ENCODE measurements around the gene CPNE2.
"Not testable (repeated sequence)": the region's sequence is repeated elsewhere in the genome, so short reads cannot be mapped to it uniquely, and the experiment has no call there.

The CPNE2 gene

DNA sequence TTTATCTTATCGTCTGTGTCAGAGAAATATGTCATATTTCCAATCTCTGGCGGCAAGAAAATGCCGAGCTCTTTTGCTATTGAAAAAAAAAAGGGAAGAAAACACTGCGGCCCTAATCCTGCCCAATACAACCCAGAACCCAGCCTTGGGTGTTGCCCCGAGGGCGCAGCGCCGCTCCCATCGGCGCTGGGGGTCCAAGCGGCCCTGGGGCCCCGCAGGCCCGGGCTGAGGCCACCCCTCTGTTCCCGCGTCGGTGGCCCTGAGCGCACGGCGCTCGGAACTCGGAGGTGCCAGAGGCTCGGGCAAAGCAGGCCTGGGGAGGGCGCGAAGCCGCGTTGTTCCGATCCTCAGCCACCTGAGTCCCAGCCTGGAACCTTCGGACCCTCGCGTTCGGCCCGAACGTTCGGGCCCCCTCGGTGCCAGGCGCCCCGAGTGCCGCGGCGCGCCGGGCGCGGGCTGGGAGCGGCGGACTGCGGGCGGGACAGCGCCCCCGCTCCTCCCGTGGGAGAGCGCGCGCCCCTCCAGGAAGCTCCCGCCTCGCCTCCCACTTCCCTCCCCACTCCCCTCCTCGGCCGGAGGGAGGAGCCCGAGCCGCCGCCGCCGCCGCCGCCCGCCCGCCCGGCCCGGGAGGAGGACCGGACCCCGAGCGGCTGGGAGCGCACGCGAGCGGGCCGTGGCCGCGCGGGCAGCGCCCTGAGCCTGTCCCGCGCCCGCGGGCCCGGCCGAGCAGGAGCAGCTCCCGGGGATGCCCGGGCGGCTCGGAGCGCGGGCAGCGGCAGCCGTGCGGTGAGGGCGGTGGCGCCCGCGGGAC, at the start of gene CPNE2:
TSS of gene CPNE2 (plus strand) at position 609 of the 811 bp plus-strand sequence. CDS start 18,160 bp downstream, outside the sequence.
- DNase-seq (ENCODE audit: low spot score) = no peak

DNA sequence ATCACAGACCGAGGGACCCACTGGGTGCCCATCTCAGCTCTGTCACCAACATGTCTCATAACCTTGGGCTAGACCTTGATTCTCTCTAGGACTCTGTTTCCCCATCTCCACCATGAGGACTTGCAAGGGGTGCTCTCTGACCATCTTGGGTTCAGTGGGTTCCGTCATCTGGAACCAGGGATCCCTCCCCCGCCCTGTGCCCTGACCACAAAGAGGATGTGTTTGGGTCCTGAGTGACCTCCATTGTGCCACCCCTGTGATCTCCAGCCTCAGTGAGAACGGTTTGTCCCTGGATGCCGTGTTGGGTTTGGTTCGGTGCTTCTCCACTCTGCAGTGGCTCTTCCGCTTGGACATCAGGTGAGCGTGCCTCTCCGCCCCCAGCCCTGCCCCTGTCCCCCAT, 49.1 kb upstream of the CPNE2 start:
- DNase-seq (ENCODE audit: low spot score) = no peak

DNA sequence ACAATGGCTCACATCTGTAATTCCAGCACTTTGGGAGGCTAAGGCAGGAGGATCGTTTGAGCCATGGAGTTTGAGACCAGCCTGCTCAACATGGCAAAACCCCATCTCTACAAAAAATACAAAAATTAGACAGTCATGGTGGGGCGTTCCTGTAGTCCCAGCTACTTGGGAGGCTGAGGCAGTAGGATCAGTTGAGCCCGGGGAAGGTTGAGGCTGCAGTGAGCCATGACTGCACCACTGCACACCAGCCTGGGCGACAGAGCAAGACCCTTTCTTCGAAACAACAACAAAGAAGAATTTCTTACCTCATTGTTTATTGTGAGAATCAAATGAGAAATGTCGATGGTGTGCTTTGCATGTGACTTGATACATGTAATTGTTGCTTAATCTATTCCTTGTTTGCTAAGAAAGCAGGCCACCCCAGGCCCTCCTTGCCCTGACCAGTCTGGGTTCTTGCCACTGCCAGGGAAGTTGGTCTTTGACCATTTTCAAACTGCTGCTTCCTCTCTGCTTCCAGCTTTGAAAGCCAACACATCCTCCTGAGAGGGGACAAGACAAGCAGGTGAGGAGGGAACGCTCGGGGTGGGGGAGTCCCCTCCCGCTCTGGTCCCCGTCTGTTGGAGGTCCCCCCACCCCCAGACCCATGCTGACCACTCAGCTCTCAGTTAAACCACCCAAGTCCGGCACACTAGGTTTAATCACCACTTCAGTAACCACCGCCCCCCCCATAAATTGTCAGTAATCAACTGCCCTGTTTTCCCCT, 47.3 kb upstream of the CPNE2 start:
- DNase-seq (ENCODE audit: low spot score) = no peak

DNA sequence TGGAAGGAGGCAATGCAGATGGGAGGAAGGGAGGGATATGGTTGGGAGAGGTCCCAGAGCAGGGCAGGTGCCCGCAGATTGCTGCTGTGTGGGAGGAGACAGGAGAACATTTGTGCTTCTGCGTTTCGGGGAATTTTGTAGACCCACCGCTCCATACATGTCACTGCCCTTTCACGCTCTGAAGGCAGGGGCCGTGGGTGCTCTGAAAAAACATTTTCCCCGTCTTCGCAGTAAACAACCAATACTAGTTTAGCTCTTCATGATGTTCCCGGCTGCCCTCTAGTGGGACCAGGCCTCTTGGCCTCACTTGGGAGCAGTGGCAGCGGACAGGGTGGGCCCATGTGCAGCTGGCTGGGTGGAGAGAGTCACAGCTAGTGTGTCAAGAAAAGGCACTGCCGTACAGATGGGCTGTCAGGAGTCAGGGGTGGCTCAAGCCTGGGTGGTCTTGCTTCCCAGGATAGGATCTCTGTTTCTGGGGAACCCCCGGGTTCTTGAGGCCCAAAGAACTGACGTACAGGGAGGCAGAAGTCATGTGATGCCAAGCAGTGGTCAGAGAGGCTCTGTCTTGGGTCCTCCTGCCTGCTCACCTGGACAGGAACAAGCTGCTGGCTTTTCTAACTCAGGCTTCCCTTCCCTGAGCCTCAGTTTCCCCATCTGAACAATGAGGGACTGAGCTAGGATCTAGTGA, 46.5 kb upstream of the CPNE2 start:
- peak; percentile 38 for DNase-seq (ENCODE audit: low spot score)

DNA sequence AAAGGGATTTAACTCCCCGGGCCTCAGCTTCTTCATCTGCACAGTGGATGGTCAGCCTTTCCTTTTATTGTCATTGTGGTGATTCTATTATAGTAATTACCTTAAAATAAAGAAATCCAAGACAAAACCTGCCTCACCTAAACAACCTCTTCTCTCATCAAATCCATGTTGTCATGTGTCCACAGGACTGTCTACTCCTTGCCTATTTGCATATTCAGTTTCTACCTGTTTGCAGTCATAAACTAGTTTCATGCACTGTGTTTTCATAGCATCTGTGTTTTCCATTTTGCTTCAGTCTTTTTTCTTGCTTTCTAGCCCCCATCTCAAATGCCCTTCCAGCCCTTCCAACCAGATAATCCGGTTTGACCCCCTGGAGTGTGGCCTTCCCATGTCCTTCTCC, 44.3 kb upstream of the CPNE2 start:
- DNase-seq (ENCODE audit: low spot score) = no peak

DNA sequence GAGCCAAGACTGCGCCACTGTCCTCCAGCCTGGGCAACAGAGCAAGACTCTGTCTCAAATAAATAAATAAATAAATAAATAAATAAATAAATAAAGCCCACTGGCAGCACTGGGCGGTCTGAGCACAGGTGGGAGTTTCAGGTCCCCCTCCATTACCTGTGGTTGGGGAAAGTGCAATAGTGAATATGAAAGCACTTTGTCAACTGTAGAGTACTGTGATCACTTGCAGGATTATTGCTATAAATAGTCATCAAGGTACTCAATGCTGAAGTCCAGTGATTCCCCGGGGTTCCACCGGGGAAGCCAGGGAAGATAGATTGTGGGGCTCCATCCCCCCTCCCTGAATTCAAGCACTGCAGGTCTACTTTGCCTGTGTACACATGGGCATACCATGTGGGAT, 42.7 kb upstream of the CPNE2 start:
- no peak for DNase-seq (ENCODE audit: low spot score)

DNA sequence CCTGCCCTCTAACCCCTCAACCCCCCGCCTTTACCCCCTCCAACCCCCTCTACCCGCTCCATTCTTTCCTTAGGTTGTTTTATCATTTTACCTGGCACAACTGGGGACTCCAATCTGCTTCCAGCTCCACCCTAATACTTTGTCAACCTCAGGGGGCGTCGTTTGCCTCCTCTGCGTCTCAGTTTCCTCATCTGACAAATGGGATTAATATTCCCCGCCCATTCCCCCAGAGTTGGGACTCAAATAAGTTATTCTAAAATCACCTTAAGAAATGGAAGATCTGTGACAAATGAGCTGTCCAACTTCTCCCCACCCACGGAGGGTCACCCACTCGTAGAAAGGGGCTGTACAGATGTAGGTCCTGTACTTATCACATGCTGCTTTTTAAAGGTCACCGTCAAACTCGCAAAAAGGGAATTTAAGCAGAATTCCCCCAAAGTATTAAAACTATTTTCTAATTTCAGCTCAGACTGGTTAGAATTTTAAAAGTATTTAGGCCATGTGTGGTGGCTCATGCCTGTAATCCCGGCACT, 40.6 kb upstream of the CPNE2 start:
- no peak for DNase-seq (ENCODE audit: low spot score)

DNA sequence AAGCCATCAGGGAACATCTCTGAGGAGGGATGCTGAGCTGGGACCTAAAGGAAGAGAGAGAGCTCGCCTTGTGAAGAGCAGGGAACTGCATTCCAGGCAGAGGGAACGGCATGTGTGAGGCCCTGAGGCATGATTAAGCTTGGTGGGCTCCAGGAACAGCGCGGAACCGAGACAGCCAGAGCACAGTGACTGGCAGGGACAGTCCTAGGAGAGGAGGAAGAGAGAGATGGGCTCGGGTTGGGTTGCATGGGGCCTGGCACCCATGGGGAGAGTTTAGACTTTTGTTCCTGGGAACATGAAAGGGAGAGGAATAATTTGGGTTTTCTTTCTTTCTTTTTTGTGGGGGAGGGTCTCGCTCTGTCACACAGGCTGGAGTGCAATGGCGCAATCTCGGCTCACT, 39.2 kb upstream of the CPNE2 start:
- no peak for DNase-seq (ENCODE audit: low spot score)

DNA sequence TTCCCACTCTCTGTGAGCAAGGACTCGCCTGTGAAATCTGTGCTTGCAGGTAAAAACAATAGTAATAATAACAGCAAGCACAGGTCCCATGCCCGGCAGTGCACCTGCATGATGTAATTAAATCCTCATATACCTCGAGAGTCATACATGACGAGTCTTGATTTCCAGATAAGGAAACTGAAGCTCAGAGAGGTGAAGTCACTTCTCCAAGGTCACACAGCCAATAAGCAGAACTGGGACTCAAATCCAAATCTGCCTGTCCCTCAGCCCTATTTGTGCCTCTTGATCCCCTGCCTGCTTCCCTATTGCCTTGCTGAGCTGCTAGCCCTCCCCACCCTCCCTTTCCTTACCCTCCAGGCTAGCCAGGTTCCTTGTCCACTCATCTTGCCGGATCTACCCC, 38.0 kb upstream of the CPNE2 start:
- DNase-seq (ENCODE audit: low spot score) = no peak

DNA sequence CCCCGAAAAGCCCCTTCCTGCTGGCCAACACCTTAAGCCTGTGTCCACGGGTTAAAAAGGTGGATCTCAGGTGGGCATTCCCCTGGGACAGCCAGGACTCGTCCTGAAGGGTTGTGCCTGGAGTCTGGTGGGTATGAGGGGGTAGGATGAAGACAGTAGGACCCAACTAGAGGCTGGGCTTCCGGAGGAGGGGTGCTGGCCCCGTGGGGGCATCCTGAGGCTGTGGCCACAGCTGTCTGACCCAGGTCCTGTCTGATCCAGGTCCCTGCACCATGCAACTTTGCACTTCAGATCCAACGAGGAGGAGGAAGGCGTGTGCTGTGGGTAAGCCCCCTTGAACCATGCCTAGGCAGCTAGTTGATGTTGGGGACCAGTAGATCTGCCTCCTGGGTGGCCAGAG, 37.6 kb upstream of the CPNE2 start:
- DNase-seq (ENCODE audit: low spot score) = no peak

DNA sequence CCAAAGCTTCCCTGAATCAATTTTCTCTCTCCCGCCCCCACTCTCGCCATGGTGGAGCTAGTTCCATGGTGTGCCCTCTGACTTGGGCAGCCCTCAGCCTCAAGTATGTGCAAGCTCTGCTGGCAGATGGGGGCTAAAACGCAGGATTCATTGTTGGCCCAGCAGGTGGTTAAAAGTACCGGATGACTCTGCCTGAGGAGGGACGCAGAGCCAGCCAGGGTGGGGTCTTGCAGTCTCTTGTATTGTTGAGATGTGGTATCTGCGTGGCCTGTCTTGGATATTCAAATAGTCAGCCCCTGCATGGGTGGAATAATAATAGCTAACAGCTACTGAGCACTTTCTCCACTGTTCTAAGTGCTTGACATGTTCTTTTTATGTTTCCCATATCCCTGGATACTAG, 36.7 kb upstream of the CPNE2 start:
- DNase-seq (ENCODE audit: low spot score) = no peak

DNA sequence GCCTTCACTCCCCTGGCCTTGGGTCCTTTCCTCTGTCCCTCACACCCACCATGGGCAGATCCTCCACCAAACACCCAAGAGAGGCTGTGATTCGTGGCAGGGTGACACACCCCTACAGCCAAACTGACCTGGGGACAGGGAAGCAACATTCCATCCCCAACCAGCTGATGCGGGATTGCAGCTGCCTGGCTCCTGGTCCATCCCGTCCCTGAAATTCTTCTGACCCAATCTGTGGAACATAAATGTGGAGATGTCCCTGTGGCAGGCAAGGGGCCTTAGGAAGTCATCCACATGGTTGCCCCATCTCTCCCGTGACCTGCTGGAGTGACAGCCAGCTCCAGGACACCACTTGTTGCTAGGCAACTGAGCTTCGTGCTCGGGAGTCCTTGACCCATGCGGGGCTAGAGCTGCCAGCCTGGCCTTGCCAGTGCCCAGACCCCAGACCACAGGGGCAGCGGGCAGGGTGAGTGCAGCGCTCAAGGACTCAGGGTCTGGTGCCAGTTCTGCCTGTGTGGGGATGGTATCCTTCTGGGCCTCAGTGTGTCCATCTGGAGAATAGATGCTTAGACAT, 34.0 kb upstream of the CPNE2 start:
- DNase-seq (ENCODE audit: low spot score) = no peak

DNA sequence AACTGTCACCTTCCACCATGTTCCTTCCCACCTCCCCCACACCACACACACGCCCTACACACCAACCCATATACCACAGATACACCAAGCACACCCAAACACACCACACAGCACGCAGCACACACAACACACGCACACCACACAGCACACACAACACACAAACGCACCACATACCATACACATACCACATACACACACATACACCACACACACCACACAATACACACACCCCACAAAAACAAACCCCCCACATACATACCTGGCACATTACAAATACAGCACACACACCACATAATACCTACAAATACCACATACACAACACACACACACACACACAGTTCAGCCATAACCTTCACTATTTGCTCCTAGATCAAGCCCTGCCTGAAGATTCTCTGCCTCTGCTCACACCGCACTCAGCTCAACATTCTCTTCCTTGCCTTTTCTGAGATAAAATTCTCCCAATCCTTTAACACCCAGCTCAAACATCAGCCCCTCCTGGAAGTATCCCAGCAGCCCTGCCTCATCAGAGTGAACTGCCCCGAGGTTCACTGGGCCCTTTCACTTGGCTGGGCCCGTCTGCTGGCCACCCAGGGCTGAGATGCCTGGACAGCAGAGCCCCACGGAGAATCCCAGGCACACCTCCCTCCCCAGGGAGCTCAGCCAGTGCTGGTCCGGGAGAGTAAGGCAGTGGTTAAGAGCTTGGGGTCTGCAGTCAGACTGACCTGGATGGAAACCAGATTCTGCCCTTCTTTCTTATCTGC, 31.9 kb upstream of the CPNE2 start:
- DNase-seq (ENCODE audit: low spot score) = no peak

DNA sequence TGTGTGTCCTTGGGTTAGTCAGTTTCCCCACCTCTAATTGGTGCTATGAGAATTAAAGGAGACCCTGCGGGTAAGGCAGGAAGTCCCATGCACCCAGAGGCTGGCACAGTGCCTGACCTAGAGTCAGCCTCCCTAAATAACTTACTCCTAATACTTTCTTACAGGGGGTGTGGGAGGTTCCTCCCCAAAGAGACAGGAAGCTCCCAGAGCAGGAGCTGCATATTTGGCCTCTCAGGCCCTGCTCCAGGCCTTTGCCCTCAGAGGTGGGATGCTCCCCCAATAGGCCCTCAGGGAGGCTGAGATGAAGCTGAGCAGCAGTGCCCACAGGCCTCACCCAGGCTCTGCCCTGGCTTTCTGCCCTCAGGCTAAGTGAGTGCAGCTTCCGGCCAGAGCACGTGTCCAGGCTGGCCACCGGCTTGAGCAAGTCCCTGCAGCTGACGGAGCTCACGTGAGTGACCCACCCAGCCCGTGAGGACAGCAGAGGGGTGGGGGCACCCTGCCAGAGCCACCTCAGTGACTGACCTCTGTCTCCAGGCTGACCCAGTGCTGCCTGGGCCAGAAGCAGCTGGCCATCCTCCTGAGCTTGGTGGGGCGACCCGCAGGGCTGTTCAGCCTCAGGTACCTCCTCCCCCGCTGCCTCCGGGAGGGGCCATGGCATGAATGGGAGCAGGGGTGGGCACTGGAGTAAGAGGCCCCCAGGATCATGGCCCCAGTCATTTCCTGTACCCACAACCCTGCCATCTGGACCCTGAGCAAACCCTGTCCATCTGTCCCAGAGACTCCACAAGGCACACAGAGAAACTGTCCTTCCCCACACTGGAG, 31.1 kb upstream of the CPNE2 start:
- DNase-seq (ENCODE audit: low spot score) = no peak

DNA sequence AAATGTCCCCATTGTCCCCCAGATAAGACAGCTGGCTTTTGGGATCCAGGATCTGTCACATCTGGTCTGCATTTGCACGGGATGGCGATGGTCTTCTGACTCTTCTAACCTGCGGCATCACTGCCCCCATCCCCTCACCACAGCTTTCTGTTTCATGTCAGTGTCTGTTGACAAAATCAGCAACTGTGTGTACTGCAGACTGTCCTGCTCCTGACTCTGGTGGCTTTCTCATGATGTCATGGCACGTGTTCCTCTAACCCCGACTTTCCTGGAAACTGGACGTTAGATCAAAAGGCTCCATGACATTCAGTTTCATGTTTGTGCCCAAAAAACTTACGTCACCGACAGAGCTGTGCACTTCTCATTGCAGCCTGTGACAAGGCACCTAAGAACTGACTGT, 30.1 kb upstream of the CPNE2 start:
- DNase-seq (ENCODE audit: low spot score) = no peak

DNA sequence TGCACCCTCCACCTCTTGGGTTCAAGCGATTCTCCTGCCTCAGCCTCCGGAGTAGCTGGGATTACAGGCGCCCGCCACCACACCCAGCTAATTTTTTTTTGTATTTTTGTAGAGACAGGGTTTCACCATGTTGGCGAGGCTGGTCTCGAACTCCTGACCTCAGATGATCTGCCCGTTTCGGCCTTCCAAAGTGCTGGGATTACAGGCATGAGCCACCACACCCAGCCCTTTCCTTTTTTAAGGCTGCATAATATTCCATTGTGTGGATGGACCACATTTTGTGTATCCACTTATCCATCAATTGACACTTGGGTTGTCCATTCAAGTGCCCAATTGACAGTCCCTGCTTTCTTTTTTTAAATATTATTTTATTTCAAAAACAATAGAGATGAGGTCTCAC, 29.2 kb upstream of the CPNE2 start:
- DNase-seq (ENCODE audit: low spot score) = not testable (repeated sequence)

DNA sequence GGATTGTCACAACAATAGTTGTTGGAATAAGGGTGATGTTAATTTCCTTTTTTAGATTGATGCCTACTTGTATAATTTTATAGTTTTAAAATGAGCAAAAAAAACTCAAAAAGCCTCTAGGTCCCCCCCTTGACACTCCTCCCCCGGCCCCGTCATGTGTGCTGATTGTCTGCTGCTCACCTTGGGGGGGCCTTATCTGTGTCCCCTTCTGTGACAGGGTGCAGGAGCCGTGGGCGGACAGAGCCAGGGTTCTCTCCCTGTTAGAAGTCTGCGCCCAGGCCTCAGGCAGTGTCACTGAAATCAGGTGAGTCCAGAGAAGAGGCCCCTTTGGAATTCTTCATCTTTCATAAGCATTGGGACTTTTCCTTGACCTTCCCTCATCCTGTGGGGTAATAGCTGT, 27.4 kb upstream of the CPNE2 start:
- DNase-seq (ENCODE audit: low spot score) = no peak

DNA sequence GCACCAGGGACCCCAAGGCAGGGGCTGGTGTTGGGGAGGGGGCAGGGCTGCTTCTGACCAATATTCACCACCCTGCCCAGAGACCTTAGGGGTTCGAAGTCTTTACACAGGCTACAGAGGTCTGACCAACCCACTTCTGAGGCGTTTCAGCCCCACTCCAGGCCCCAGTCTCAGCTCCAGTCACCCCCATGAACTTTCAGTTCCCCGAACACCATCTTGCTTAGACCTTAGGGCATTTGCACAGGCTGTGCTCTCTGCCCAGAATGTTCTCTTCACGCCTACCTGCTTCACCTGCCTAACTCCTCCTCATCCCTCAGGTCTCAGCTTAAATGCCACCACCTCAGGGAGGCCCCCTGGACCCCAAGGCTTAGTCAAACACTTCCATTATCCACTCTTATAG, 25.8 kb upstream of the CPNE2 start:
- DNase-seq (ENCODE audit: low spot score) = no peak

DNA sequence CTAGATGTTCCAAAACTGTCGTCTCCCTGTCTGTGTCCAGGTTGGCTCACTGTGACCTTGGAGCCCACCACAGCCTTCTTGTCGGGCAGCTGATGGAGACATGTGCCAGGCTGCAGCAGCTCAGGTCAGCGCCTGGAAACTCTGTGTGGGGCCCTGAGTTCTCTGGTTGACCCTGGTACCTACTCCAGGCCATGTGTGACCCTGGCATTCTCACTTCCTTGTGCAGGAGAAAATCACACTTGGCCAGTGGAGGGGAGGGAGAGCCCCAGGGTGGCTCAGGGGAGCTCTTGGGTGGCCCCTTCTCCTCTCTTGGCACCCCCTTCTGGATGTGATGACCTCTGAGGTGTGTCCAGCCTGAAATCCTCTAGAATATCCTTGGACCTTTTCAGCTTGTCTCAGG, 25.0 kb upstream of the CPNE2 start:
- no peak for DNase-seq (ENCODE audit: low spot score)

DNA sequence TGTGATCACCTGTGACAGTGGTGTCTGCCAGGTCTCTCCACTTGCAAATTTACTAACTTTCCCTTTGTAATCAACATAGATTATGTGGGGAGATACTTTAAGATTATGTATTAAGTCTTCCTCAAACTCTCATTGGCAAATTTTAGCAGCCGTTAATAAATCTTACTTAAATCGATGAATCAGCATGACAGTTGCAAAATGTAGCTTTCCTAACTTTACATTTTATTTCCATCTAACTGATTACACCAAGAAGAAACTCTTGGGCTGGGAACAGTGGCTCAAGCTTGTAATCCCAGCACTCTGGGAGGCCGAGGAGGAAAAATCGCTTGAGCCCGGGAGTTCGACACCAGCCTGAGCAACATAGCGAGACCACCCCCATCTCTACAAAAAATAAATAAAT, 23.3 kb upstream of the CPNE2 start:
- no peak for DNase-seq (ENCODE audit: low spot score)

Data from CD4-positive, alpha-beta T cell treated with Interleukin-2 at 100 ng/mL for 4 hours (primary cell).